Measurements from ENCODE around the gene OGDH.
"Not testable (repeated sequence)": the region's sequence is repeated elsewhere in the genome, so short reads cannot be mapped to it uniquely, and the experiment has no call there.

Gene OGDH

GRCh38 chr7:44587843-44588711 is 18.4 kb upstream of the OGDH start:
- no peaks in the 10 kb centered on the region for H3K9me3 ChIP-seq (ENCODE audit: low read length)

GRCh38 chr7:44590910-44591309 is 15.5 kb upstream of the OGDH start:
- no peak overlapping the region for H3K4me3 ChIP-seq (ENCODE audit: low read length)
- H3K9me3 ChIP-seq (ENCODE audit: low read length) = no peaks in the 10 kb centered on the region
- no peaks in the 10 kb centered on the region for H3K27me3 ChIP-seq (ENCODE audit: insufficient read depth, low read length)
- H2AFZ ChIP-seq (ENCODE audit: low read depth, low read length) = no peak overlapping the region
- no peaks in the 10 kb centered on the region for H3K4me1 ChIP-seq (ENCODE audit: insufficient read depth, low read length)
- no peaks in the 10 kb centered on the region for H3K36me3 ChIP-seq (ENCODE audit: insufficient read depth, low read length)

More at GRCh38 chr7:44587843-44588711, 18.4 kb upstream of the OGDH start:
- Histone ChIP-seq H3K4me3 (ENCODE audit: low read length) (no peak overlapping the region), H3K27me3 (ENCODE audit: insufficient read depth, low read length) (no peaks in the 10 kb centered on the region), H3K36me3 (ENCODE audit: insufficient read depth, low read length) (no peaks in the 10 kb centered on the region), H2AFZ (ENCODE audit: low read depth, low read length) (no peak overlapping the region), H3K4me1 (ENCODE audit: insufficient read depth, low read length) (no peaks in the 10 kb centered on the region)

DNA sequence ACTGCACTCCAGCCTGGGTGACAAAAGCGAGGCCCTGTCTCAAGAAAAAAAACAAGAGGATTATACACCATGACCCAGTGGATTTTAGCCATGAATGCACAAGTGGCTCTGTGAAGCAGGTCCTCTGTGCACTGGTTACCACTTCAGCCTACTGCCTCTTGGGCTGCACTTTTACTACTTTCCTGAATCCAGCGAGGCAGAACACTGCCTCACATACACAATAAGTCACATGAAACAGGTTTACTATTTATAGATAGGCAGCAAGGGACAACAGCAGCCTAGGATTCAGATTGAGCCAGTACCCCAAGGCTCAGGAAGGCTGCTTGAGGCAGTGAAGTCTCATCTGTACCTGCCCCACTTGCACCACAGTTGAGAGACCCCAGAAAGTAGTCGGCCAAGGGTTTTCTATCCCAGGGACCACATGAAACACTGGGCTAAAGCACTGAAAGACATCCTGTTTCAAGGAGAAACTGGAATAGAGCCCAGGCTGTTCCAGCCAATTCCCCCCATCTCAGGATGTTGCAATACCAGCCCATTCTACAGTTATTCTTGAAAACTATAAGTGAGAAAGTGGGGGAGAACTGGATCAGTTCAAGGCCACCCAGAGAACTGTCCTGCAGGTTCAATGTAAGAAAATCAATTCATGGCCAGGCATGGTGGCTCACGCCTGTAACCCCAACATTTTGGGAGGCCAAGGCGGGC is 10.3 kb upstream of the OGDH start:
- H3K9me3 ChIP-seq (ENCODE audit: low read length) = no peaks in the 10 kb centered on the region
- H3K27me3 ChIP-seq (ENCODE audit: insufficient read depth, low read length) = no peaks in the 10 kb centered on the region
- no peaks in the 10 kb centered on the region for H3K4me1 ChIP-seq (ENCODE audit: insufficient read depth, low read length)
- no peak overlapping the region for H3K4me3 ChIP-seq (ENCODE audit: low read length)
- H2AFZ ChIP-seq (ENCODE audit: low read depth, low read length) = no peak overlapping the region
- H3K36me3 ChIP-seq (ENCODE audit: insufficient read depth, low read length) = no peaks in the 10 kb centered on the region

DNA sequence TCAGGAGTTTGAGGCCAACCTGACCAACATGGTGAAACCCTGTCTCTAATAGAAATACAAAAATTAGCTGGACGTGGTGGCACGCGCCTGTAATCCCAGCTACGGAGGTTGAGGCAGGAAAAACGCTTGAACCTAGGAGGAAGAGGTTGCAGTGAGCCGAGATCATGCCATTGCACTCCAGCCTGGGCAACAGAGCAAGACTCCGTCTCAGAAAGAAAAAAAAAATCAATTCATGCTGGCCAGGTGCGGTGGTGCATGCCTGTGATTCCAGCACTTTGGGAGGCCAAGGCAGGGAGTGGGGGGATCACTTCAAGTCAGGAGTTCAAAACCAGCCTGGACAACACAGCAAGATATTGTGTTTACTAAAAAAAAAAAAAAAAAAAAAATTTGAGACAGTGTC is 9.2 kb upstream of the OGDH start:
- not testable (repeated sequence) for H2AFZ ChIP-seq (ENCODE audit: low read depth, low read length); H3K4me1 ChIP-seq (ENCODE audit: insufficient read depth, low read length); H3K4me3 ChIP-seq (ENCODE audit: low read length)

DNA sequence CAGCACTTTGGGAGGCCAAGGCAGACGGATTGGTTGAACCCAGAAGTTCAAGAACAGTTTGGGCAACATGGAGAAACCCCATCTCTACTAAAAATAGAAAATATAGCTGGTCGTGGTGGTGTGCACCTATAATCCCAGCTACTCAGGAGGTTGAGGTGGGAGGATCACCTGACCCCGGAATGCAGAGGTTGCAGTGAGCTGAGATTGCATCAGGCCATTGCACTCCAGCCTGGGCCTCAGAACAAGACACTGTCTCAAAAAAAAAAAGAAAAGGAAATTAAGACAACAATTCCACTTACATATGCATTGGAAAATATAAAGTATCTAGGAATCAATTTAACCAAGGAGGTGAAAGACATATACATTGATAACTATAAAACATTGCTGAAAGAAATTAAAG is 7.2 kb upstream of the OGDH start:
- Histone ChIP-seq H3K4me3 (ENCODE audit: low read length) (no peak overlapping the region), H2AFZ (ENCODE audit: low read depth, low read length) (no peak overlapping the region), H3K4me1 (ENCODE audit: insufficient read depth, low read length) (no peaks in the 10 kb centered on the region), H3K9me3 (ENCODE audit: low read length) (no peaks in the 10 kb centered on the region), H3K36me3 (ENCODE audit: insufficient read depth, low read length) (no peaks in the 10 kb centered on the region), H3K27me3 (ENCODE audit: insufficient read depth, low read length) (no peaks in the 10 kb centered on the region)

More for the DNA sequence above, 9.2 kb upstream of the OGDH start:
- not testable (repeated sequence) for H3K27me3 ChIP-seq (ENCODE audit: insufficient read depth, low read length); H3K36me3 ChIP-seq (ENCODE audit: insufficient read depth, low read length); H3K9me3 ChIP-seq (ENCODE audit: low read length)

DNA sequence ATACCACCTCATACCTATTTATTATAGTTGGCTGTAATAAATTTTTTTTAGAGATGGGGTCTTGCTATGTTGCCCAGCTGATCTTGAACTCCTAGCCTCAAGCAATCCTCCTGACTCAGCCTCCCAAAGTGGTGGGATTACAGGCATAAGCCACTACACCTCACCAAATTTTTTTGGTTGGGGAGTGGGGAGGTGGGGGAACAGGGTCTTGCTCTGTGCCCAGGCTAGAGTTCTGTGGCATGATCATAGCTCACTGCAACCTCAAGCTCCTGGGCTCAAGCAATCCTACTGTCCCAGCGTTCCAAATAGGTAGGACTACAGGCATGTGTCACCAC is 3.9 kb upstream of the OGDH start:
- Histone ChIP-seq H2AFZ (ENCODE audit: low read depth, low read length) (no peak overlapping the region), H3K36me3 (ENCODE audit: insufficient read depth, low read length) (no peaks in the 10 kb centered on the region), H3K4me3 (ENCODE audit: low read length) (no peak overlapping the region), H3K27me3 (ENCODE audit: insufficient read depth, low read length) (no peaks in the 10 kb centered on the region), H3K9me3 (ENCODE audit: low read length) (no peaks in the 10 kb centered on the region), H3K4me1 (ENCODE audit: insufficient read depth, low read length) (peaks cover 10% of the 10 kb centered on the region)

GRCh38 chr7:44603193-44603592 is 3.2 kb upstream of the OGDH start:
- H3K27me3 ChIP-seq (ENCODE audit: insufficient read depth, low read length) = no peaks in the 10 kb centered on the region

DNA sequence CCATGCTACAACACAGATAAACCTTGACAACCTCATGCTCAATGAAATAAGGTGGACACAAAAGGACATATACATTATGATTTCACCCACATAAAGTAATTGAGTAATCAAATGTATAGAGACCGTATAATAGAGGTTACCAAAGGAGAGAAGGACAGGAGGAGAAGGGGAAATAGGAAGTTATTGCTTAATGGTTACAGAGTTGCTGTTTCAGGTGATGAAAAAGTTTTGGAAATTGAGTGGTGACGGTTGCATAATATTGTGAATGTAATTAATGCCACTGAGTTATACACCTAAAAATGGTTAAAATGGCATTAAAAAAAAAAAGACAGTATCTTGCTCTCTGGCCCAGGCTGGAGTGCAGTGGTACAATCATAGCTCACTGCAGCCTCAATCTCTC is 1.5 kb upstream of the OGDH start:
- H2AFZ ChIP-seq (ENCODE audit: low read depth, low read length) = no peak overlapping the region
- H3K4me3 ChIP-seq (ENCODE audit: low read length) = no peak overlapping the region
- no peaks in the 10 kb centered on the region for H3K9me3 ChIP-seq (ENCODE audit: low read length)
- peaks cover 10% of the 10 kb centered on the region for H3K4me1 ChIP-seq (ENCODE audit: insufficient read depth, low read length)
- no peaks in the 10 kb centered on the region for H3K27me3 ChIP-seq (ENCODE audit: insufficient read depth, low read length)
- no peaks in the 10 kb centered on the region for H3K36me3 ChIP-seq (ENCODE audit: insufficient read depth, low read length)

More at GRCh38 chr7:44603193-44603592, 3.2 kb upstream of the OGDH start:
- no peaks in the 10 kb centered on the region for H3K9me3 ChIP-seq (ENCODE audit: low read length)
- peaks cover 10% of the 10 kb centered on the region for H3K4me1 ChIP-seq (ENCODE audit: insufficient read depth, low read length)
- H2AFZ ChIP-seq (ENCODE audit: low read depth, low read length) = no peak overlapping the region
- no peak overlapping the region for H3K4me3 ChIP-seq (ENCODE audit: low read length)
- no peaks in the 10 kb centered on the region for H3K36me3 ChIP-seq (ENCODE audit: insufficient read depth, low read length)

DNA sequence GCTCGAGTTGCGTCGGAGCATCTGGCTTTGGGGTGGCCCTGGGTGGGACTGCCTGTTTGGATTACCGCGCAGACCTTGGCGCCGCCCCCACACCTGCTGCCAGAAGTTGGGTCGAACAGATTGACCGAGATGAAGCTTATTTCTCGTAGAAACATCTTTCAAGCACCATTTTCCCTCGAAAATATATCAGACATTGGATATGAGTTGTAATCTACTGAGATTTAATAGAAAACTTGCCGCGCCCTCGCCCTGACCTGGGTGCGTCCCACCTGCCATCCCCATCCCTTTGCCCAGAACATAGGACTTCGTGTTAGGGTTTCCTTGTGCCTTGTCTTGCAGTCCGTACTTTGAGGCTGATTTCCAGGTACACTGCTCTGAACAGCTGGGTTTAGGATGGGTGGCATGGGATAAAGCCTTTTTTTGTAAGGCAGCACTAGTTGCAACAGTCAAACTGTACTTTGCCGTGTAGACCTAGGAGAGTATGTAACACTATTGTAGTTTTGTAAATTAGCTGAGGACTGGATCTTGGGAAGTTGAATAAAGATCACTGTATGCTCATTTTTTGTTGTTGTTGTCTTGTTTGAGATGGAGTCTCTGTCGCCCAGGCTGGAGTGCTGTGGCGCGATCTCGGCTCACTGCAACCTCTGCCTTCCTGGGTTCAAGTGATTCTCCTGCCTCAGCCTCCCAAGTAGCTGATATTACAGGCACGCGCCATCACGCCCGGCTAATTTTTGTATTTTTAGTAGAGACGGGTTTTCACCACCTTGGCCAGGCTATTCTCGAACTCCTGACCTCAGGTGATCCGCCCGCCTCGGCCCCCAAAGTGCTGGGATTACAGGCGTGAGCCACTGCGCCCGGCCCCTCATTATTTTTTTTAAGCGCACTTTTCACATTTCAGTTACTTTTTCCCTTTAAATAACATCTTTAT is 978 bp downstream of the OGDH start:
- Histone ChIP-seq H3K36me3 (ENCODE audit: insufficient read depth, low read length) (no peaks in the 10 kb centered on the region), H3K9me3 (ENCODE audit: low read length) (no peaks in the 10 kb centered on the region), H3K27me3 (ENCODE audit: insufficient read depth, low read length) (no peaks in the 10 kb centered on the region), H3K4me1 (ENCODE audit: insufficient read depth, low read length) (peaks cover 10% of the 10 kb centered on the region), H2AFZ (ENCODE audit: low read depth, low read length) (no peak overlapping the region), H3K4me3 (ENCODE audit: low read length) (peak overlapping the region; percentile 59)

DNA sequence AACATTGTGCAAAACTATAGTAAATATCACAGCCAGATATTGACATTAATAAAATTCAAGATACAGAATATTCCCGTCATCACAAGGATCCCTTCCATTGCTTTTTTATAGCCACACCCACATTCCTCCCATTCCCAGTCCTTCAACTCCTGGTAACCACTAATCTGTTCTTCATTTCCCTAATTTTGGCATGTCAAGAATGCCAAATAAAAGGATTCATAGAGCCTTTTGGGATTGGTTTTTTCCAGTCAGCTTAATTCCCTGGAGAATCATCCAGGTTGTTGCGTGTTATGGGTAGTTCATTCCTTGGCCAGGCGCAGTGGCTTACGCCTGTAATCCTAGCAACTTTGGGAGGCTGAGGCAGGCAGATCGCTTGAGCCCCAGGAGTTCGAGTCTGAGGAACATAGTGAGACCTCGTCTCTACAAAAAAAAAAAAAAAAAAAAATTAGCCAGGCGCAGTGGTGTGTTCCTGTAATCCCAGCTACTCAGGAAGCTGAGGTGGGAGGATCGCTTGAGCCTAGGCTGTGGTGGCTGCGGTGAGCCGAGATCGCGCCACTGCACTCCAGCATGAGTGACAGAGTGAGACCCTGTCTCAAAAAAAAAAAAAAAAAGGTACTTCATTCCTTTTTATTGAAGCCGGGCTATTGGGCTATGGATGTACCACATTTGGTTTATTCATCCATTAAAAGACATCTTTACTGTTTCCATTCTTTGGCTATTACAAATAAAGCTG is 2.7 kb downstream of the OGDH start:
- H3K9me3 ChIP-seq (ENCODE audit: low read length) = no peaks in the 10 kb centered on the region
- H2AFZ ChIP-seq (ENCODE audit: low read depth, low read length) = no peak overlapping the region
- H3K4me1 ChIP-seq (ENCODE audit: insufficient read depth, low read length) = peaks cover 10% of the 10 kb centered on the region
- no peaks in the 10 kb centered on the region for H3K27me3 ChIP-seq (ENCODE audit: insufficient read depth, low read length)
- H3K36me3 ChIP-seq (ENCODE audit: insufficient read depth, low read length) = no peaks in the 10 kb centered on the region
- H3K4me3 ChIP-seq (ENCODE audit: low read length) = no peak overlapping the region

- Histone ChIP-seq H3K4me3 (ENCODE audit: low read length) (no peak overlapping the region), H3K36me3 (ENCODE audit: insufficient read depth, low read length) (no peaks in the 10 kb centered on the region), H3K9me3 (ENCODE audit: low read length) (no peaks in the 10 kb centered on the region), H3K27me3 (ENCODE audit: insufficient read depth, low read length) (no peaks in the 10 kb centered on the region), H3K4me1 (ENCODE audit: insufficient read depth, low read length) (peaks cover 10% of the 10 kb centered on the region), H2AFZ (ENCODE audit: low read depth, low read length) (no peak overlapping the region)
These were observed 3.4 kb downstream of the OGDH start for GRCh38 chr7:44609829-44610228.

DNA sequence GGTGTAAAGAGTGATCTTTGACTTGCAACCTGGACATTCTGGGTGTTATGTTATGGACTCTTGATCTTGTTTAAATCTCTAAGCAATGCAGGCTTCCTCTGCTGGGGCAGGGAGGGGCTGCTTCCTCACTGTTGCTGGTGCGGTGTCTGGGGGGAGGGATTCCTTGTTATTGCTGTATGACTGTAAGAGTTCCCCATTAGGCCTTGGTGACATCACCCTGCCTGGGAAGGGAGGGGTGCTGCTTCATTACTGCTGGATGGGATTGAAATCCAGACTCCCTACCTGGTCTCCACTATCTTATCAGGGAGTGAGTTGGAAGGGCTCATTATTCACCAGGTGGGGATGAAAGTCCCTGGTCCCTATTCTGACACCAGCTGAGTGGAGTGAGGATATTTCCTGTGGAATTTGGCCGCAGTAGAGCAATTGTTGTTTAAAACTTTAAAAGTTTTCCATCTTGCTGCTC is 8.8 kb downstream of the OGDH start:
- H3K36me3 ChIP-seq (ENCODE audit: insufficient read depth, low read length) = peaks cover 5% of the 10 kb centered on the region
- H3K9me3 ChIP-seq (ENCODE audit: low read length) = no peaks in the 10 kb centered on the region
- no peaks in the 10 kb centered on the region for H3K4me1 ChIP-seq (ENCODE audit: insufficient read depth, low read length)
- H3K27me3 ChIP-seq (ENCODE audit: insufficient read depth, low read length) = no peaks in the 10 kb centered on the region
- no peak overlapping the region for H2AFZ ChIP-seq (ENCODE audit: low read depth, low read length)
- no peak overlapping the region for H3K4me3 ChIP-seq (ENCODE audit: low read length)
